Suprapubic skin (tissue), 4 donors: ENCODE data around the gene PLEKHF1.

Experiments
- EP300 ChIP-seq: sonication (generic); formaldehyde crosslinking; IDR thresholded peaks from one replicate; pipeline ENCODE4 v1.6.1; 2017; ENCODE audit warnings: antibody characterized with exemption
- POLR2A ChIP-seq, 2 donors: fragments of 450-650 bp; IDR thresholded peaks; one replicate each; pipeline ENCODE4 v1.6.1; 2017; ENCODE audit warnings: antibody characterized with exemption in 2 of 2, mild to moderate bottlenecking in 2 of 2, moderate library complexity in 2 of 2
- POLR2AphosphoS5 ChIP-seq, 3 donors: sonication (generic); formaldehyde crosslinking; IDR thresholded peaks; one replicate each; pipeline ENCODE4 v1.6.1; 2017; ENCODE audit warnings: antibody characterized with exemption in 3 of 3
- TF ChIP-seq, protein P1 (sequence below), 2 donors: fragments of 200-600 bp in 1 of 2; fragments of 450-650 bp in 1 of 2; sonication (generic) in 1 of 2; IDR thresholded peaks; one replicate each; pipeline ENCODE4 v1.5.1; 2016 to 2019; ENCODE audit warnings: antibody characterized with exemption in 2 of 2, mild to moderate bottlenecking in 1 of 2, moderate library complexity in 1 of 2

DNA sequence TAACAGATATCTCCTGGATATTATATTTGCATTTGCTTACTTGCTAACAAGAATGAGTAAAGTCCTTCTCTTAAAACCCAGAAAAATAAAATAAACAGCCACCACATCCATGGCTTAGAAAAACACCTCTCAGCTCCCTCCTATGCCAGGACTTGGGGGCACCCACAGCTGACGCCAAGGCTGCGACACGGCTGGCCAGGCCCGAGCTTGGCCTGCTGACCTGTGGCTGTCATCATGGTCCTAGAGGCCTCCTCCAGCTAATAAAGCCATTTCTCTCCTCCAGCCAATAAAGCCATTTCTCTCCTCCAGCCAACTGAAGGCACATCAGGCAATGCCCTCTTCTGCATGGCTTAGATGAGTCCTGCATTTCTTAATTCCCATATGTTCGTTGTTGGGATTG lies 28.9 kb downstream of the PLEKHF1 start:
- TF ChIP-seq, protein P1, sequence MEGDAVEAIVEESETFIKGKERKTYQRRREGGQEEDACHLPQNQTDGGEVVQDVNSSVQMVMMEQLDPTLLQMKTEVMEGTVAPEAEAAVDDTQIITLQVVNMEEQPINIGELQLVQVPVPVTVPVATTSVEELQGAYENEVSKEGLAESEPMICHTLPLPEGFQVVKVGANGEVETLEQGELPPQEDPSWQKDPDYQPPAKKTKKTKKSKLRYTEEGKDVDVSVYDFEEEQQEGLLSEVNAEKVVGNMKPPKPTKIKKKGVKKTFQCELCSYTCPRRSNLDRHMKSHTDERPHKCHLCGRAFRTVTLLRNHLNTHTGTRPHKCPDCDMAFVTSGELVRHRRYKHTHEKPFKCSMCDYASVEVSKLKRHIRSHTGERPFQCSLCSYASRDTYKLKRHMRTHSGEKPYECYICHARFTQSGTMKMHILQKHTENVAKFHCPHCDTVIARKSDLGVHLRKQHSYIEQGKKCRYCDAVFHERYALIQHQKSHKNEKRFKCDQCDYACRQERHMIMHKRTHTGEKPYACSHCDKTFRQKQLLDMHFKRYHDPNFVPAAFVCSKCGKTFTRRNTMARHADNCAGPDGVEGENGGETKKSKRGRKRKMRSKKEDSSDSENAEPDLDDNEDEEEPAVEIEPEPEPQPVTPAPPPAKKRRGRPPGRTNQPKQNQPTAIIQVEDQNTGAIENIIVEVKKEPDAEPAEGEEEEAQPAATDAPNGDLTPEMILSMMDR (IDR thresholded peaks at IDR 0.05): no peak
- no peak for TF ChIP-seq POLR2A (IDR thresholded peaks at IDR 0.05)
- no peak for TF ChIP-seq POLR2AphosphoS5 (IDR thresholded peaks at IDR 0.05)
- TF ChIP-seq EP300: no peak
